H1 (cell line): ENCODE results near the gene RFX3. TPM values are rescaled to one million over a fixed set of nuclear protein-coding genes. Genes with fewer than 3 reads are reported as not detected.

Experiments used
- CTCF ChIA-PET: fragments of 300-600 bp; sonication (Branson Sonifier 250); formaldehyde crosslinking; loops from one replicate; lab custom pipeline; 2021; ENCODE audit not compliant: partially characterized antibody; lab: Charles Lee
- POLR2A ChIA-PET: fragments of 300-600 bp; sonication (Branson Sonifier 250); formaldehyde crosslinking; loops from one replicate; lab custom pipeline; 2021; ENCODE audit warnings: inconsistent platforms; ENCODE audit not compliant: partially characterized antibody; lab: Charles Lee
- DNase-seq, 2 experiments: peaks; one replicate each; pipeline versions ENCODE4 v3.0.0 to v3.0.0-alpha.2; 2010 to 2022; ENCODE audit warnings: low spot score in 2 of 2, low read depth in 1 of 2, mixed read lengths in 1 of 2
- FAIRE-seq: peaks from 2 replicates; lab custom pipeline; 2011; peaks lifted over from hg19 to GRCh38; lab: Jason Lieb, UNC
- H2AFZ ChIP-seq: 2 replicates; pipeline ENCODE4 v1.8.1; 2012; ENCODE audit warnings: low read length, inconsistent platforms
- H2AK5ac ChIP-seq: 2 replicates; pipeline ENCODE4 v1.6.1; 2013; ENCODE audit warnings: low read depth, low read length
- H2BK120ac ChIP-seq: replicated peaks from 2 replicates; pipeline ENCODE3; 2013; ENCODE audit warnings: low read depth, low read length, inconsistent platforms
- H2BK12ac ChIP-seq: 2 replicates; pipeline ENCODE4 v1.6.1; 2013; ENCODE audit warnings: low read depth, low read length
- H2BK15ac ChIP-seq: 2 replicates; pipeline ENCODE4 v1.6.1; 2013; ENCODE audit warnings: low read length
- H2BK20ac ChIP-seq: 2 replicates; pipeline ENCODE4 v1.6.1; 2013; ENCODE audit warnings: low read length
- H2BK5ac ChIP-seq: 2 replicates; pipeline ENCODE4 v1.6.1; 2013; ENCODE audit warnings: low read depth, low read length
- H3K14ac ChIP-seq: 2 replicates; pipeline ENCODE4 v1.6.1; 2013; ENCODE audit warnings: inconsistent platforms; ENCODE audit not compliant: insufficient read length
- H3K18ac ChIP-seq: 2 replicates; pipeline ENCODE4 v1.6.1; 2013; ENCODE audit warnings: low read length; ENCODE audit errors: extremely low read depth
- H3K23ac ChIP-seq: 2 replicates; pipeline ENCODE4 v1.6.1; 2013; ENCODE audit warnings: inconsistent platforms; ENCODE audit not compliant: insufficient read length
- H3K23me2 ChIP-seq: 2 replicates; pipeline ENCODE4 v1.6.1; 2013; ENCODE audit warnings: low read depth, low read length
- H3K27ac ChIP-seq: 2 replicates; pipeline ENCODE4 v1.6.1; 2011; ENCODE audit warnings: low read depth, low read length, inconsistent platforms
- H3K27me3 ChIP-seq, 4 experiments: replicated peaks in 1 of 4; 1 replicate in 1 of 4; 2 replicates in 3 of 4; pipeline versions ENCODE4 v1.6.1 to v1.8.1; 2011 to 2013; ENCODE audit warnings: low read length in 3 of 4, mild to moderate bottlenecking in 3 of 4, inconsistent platforms in 2 of 4, mixed read lengths in 2 of 4, moderate library complexity in 1 of 4; ENCODE audit not compliant: control insufficient read depth in 3 of 4, insufficient read depth in 3 of 4; ENCODE audit errors: extremely low read depth in 1 of 4
- H3K36me3 ChIP-seq, 4 experiments: 2 replicates each; pipeline versions ENCODE4 v1.6.1 to v1.8.1; 2011 to 2013; ENCODE audit warnings: mild to moderate bottlenecking in 4 of 4, low read length in 3 of 4, moderate library complexity in 2 of 4, control low read depth in 1 of 4, inconsistent platforms in 1 of 4; ENCODE audit not compliant: insufficient read depth in 4 of 4, control insufficient read depth in 2 of 4
- H3K4ac ChIP-seq: replicated peaks from 2 replicates; pipeline ENCODE3; 2013; ENCODE audit warnings: low read length, low read depth, mixed read lengths, inconsistent platforms; ENCODE audit not compliant: insufficient read length
- H3K4me1 ChIP-seq, 4 experiments: replicated peaks in 1 of 4; 1 replicate in 1 of 4; 2 replicates in 3 of 4; pipeline versions ENCODE4 v1.6.1 to v1.8.1; 2011 to 2013; ENCODE audit warnings: low read length in 3 of 4, inconsistent platforms in 2 of 4, mixed read lengths in 1 of 4; ENCODE audit not compliant: insufficient read depth in 4 of 4, control insufficient read depth in 3 of 4
- H3K4me2 ChIP-seq, 2 experiments: 2 replicates each; pipeline versions ENCODE4 v1.6.1 to v1.8.1; 2011 to 2013; ENCODE audit warnings: low read depth in 2 of 2, low read length in 2 of 2, control low read depth in 1 of 2, inconsistent platforms in 1 of 2, mild to moderate bottlenecking in 1 of 2; ENCODE audit not compliant: insufficient read depth in 1 of 2
- H3K4me3 ChIP-seq, 4 experiments: fragments of 200-600, 300-600 bp in 1 of 4; sonication (generic), shearing (Covaris generic), sonication (Bioruptor Twin) in 1 of 4; 2 replicates each; pipeline versions ENCODE4 v1.5.1 to v1.8.1; 2011 to 2016; ENCODE audit warnings: low read length in 4 of 4, low read depth in 3 of 4, control low read depth in 2 of 4, inconsistent platforms in 2 of 4, mild to moderate bottlenecking in 2 of 4, mixed read lengths in 1 of 4, moderate library complexity in 1 of 4; ENCODE audit not compliant: insufficient read depth in 2 of 4; ENCODE audit errors: extremely low read depth in 1 of 4
- H3K56ac ChIP-seq: replicated peaks from 2 replicates; pipeline ENCODE3; 2013; ENCODE audit warnings: low read depth, mild to moderate bottlenecking, mixed read lengths, low read length, inconsistent platforms; ENCODE audit not compliant: insufficient read length
- H3K79me1 ChIP-seq: 2 replicates; pipeline ENCODE4 v1.6.1; 2013; ENCODE audit warnings: low read depth, low read length, control low read depth
- H3K79me2 ChIP-seq, 2 experiments: 2 replicates each; pipeline versions ENCODE4 v1.6.1 to v1.8.1; 2012 to 2013; ENCODE audit warnings: low read length in 2 of 2, mild to moderate bottlenecking in 2 of 2, inconsistent platforms in 1 of 2; ENCODE audit not compliant: insufficient read depth in 2 of 2, control insufficient read depth in 1 of 2
- H3K9ac ChIP-seq, 4 experiments: replicated peaks in 1 of 4; 1 replicate in 1 of 4; 2 replicates in 3 of 4; pipeline versions ENCODE4 v1.6.1 to v1.8.1; 2011 to 2013; ENCODE audit warnings: low read depth in 3 of 4, low read length in 3 of 4, control low read depth in 2 of 4, mild to moderate bottlenecking in 2 of 4, moderate library complexity in 2 of 4, inconsistent platforms in 1 of 4; ENCODE audit errors: extremely low read depth in 1 of 4
- H3K9me3 ChIP-seq, 2 experiments: 2 replicates each; pipeline versions ENCODE4 v1.6.1 to v1.8.1; 2012 to 2013; ENCODE audit warnings: mild to moderate bottlenecking in 2 of 2, moderate library complexity in 2 of 2, control low read depth in 1 of 2, inconsistent platforms in 1 of 2, low read depth in 1 of 2, low read length in 1 of 2, mixed read lengths in 1 of 2; ENCODE audit not compliant: insufficient read depth in 2 of 2
- H4K20me1 ChIP-seq, 2 experiments: replicated peaks in 1 of 2; 2 replicates each; pipeline versions ENCODE3 to v1.8.1; 2011 to 2013; ENCODE audit warnings: inconsistent platforms in 2 of 2, low read length in 2 of 2, mild to moderate bottlenecking in 1 of 2; ENCODE audit not compliant: insufficient read depth in 2 of 2, control insufficient read depth in 1 of 2
- H4K5ac ChIP-seq: 2 replicates; pipeline ENCODE4 v1.6.1; 2013; ENCODE audit warnings: low read length, low read depth, mixed read lengths, inconsistent platforms; ENCODE audit not compliant: insufficient read length
- H4K8ac ChIP-seq: 2 replicates; pipeline ENCODE4 v1.8.0; 2013; ENCODE audit warnings: mild to moderate bottlenecking, moderate library complexity, low read length, inconsistent platforms; ENCODE audit not compliant: insufficient read depth; ENCODE audit errors: extremely low read depth
- H4K91ac ChIP-seq: replicated peaks from 2 replicates; pipeline ENCODE3; 2013; ENCODE audit warnings: low read length, mixed read lengths, inconsistent platforms; ENCODE audit not compliant: insufficient read length
- HDAC6 ChIP-seq: IDR thresholded peaks from one replicate; pipeline ENCODE4 v1.7.1; 2012; ENCODE audit warnings: low read depth, mild to moderate bottlenecking, inconsistent platforms, low read length, moderate library complexity
- KDM1A ChIP-seq: fragments of 200-600, 300-600 bp; sonication (generic); IDR thresholded peaks from 2 replicates; pipeline ENCODE4 v1.7.1; 2016; ENCODE audit warnings: mild to moderate bottlenecking, low read length, borderline replicate concordance
- KDM4A ChIP-seq: IDR thresholded peaks from one replicate; pipeline ENCODE4 v1.7.1; 2012; ENCODE audit warnings: low read depth, mild to moderate bottlenecking, moderate library complexity, low read length, inconsistent platforms; ENCODE audit not compliant: severe bottlenecking
- NANOG ChIP-seq: IDR thresholded peaks from 2 replicates; pipeline ENCODE4 v1.6.1; 2011; ENCODE audit warnings: low read length, low read depth, mild to moderate bottlenecking, inconsistent platforms; ENCODE audit not compliant: insufficient read depth, poor library complexity, severe bottlenecking
- RAD21 ChIP-seq, 2 experiments: IDR thresholded peaks in 1 of 2; conservative IDR thresholded peaks in 1 of 2; 2 replicates each; pipeline ENCODE4 v1.6.1; 2011; ENCODE audit warnings: low read depth in 2 of 2, low read length in 2 of 2, improper control_type of control experiment in 1 of 2, inconsistent platforms in 1 of 2, mild to moderate bottlenecking in 1 of 2, moderate library complexity in 1 of 2
- SIRT6 ChIP-seq: IDR thresholded peaks from one replicate; pipeline ENCODE4 v1.7.1; 2012; ENCODE audit warnings: low read length, inconsistent platforms
- SP2 ChIP-seq: IDR thresholded peaks from 2 replicates; pipeline ENCODE4 v1.6.1; 2012; ENCODE audit warnings: mild to moderate bottlenecking, low read length, inconsistent platforms
- ZNF274 ChIP-seq: IDR thresholded peaks from 2 replicates; pipeline ENCODE4 v1.7.0; 2012; ENCODE audit warnings: low read length, borderline replicate concordance; ENCODE audit errors: extremely low read depth
- polyA plus RNA-seq, 7 experiments: library from polyadenylated mRNA; depleted of rRNA in 3 of 7; stranded (reverse) in 5 of 7; unstranded in 2 of 7; fragments of >200 nt in 5 of 7; fragments of 200-250 nt in 2 of 7; gene quantifications; 1 replicate in 5 of 7; 2 replicates in 1 of 7; 4 replicates in 1 of 7; pipeline versions ENCODE4 v1.2.1 to v1.2.3, GENCODE V29; 2011 to 2013; ENCODE audit warnings: missing spikeins in 2 of 7, mixed read lengths in 2 of 7
- total RNA-seq: library from RNA; stranded (reverse); fragmentation: NEBNext Ultra II Directional; extraction: Animal tissue kit (Norgen Biotek cat#: 25700); gene quantifications from 2 replicates; pipeline ENCODE4 v1.2.1, GENCODE V29; 2021
- TF ChIP-seq, protein P1 (sequence below): IDR thresholded peaks from 2 replicates; pipeline ENCODE4 v1.6.1; 2012; ENCODE audit warnings: inconsistent platforms

RFX3 gene
- total and polyA plus RNA-seq, 2 of the 8 experiments (the other 6 are each of a cell fraction or from before 2014, with no cell fraction given) = 4.9 to 22.6 TPM

DNA sequence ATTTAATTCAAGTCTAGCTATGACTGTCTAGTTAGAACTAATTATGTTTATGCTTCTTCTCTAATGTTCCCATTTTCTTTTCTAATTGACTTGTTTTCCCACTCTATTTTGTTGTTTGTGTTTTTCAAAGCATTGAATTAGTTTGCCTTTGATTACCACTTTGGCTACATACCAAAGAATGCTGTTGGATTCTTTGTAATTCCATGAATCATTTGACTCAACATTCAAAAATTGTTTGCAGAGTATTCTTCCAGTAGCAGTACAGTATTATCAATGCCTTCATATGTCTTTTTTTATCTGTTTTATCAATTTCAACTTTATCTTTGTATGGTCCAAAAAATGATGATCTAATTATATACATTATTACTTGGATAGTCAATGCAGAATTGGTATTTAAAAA lies 288.7 kb downstream of the RFX3 start:
- no peak overlapping the region for H3K56ac ChIP-seq
- H2BK12ac ChIP-seq = no peak overlapping the region
- H3K4me3 ChIP-seq = no peak overlapping the region
- H3K27ac ChIP-seq = no peak overlapping the region
- no peaks in the 10 kb centered on the region for H3K36me3 ChIP-seq
- no peak overlapping the region for H3K18ac ChIP-seq
- no peak overlapping the region for H4K8ac ChIP-seq
- H2AFZ ChIP-seq = no peak overlapping the region
- H3K4me1 ChIP-seq = peaks cover 0 to 5% (median 2%) of the 10 kb centered on the region in 4 experiments; a peak in 4 of 7 replicates
- no peaks in the 10 kb centered on the region for H3K9me3 ChIP-seq
- H2BK20ac ChIP-seq = no peak overlapping the region
- no peak overlapping the region for H2BK15ac ChIP-seq
- no peak overlapping the region for H2BK5ac ChIP-seq
- H3K23me2 ChIP-seq = no peaks in the 10 kb centered on the region
- H2AK5ac ChIP-seq = no peak overlapping the region
- no peak overlapping the region for H4K91ac ChIP-seq
- no peaks in the 10 kb centered on the region for H3K79me1 ChIP-seq
- H3K79me2 ChIP-seq = no peaks in the 10 kb centered on the region
- no peak overlapping the region for H2BK120ac ChIP-seq
- ChIA-PET POLR2A (no interaction called here), CTCF (interaction anchor here (0.5 kb wide), 1 partner anchor 362 kb away, joined by 3 read pairs; no protein-coding TSS in a partner anchor)
- H4K5ac ChIP-seq = no peak overlapping the region
- DNase-seq = no peak
- H3K23ac ChIP-seq = no peak overlapping the region
- H3K9ac ChIP-seq = no peak overlapping the region
- no peak overlapping the region for H3K4ac ChIP-seq
- no peaks in the 10 kb centered on the region for H3K27me3 ChIP-seq
- H3K4me2 ChIP-seq = no peak overlapping the region
- TF ChIP-seq HDAC6 (no peak), ZNF274 (no peak), SIRT6 (no peak), NANOG (no peak), SP2 (no peak), RAD21 (IDR thresholded peaks at IDR 0.05 in 1 of 2, conservative IDR thresholded peaks at IDR 0.05 in 1 of 2; ENCODE audit: low read depth in 2 of 2, low read length in 2 of 2) (no peak), KDM1A (no peak), KDM4A (no peak)
- TF ChIP-seq, protein P1, sequence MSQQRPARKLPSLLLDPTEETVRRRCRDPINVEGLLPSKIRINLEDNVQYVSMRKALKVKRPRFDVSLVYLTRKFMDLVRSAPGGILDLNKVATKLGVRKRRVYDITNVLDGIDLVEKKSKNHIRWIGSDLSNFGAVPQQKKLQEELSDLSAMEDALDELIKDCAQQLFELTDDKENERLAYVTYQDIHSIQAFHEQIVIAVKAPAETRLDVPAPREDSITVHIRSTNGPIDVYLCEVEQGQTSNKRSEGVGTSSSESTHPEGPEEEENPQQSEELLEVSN = no peak
- H4K20me1 ChIP-seq = no peaks in the 10 kb centered on the region
- no peak for FAIRE-seq
- H3K14ac ChIP-seq = no peak overlapping the region
